ENCODE measurements around the gene IL12RB2.

DNA sequence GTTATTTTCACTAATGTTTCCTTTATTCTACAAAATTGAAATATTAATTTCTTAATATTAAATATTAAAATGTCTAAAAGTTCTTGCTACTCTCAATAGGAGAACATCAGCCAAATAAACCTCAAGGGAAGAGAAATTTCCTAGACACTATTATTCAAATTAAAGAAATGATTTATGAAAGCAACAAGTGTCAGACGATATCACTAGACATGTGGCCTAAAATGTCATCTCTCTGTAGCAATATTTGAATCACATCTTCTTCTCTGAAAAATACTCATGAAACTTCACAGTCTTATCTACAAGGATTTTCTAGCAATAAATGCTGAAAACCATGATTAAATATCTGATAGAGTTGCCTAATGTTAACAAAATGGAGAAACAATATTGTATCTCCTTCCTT is 125.1 kb downstream of the IL12RB2 start:
- TF ChIP-seq CHD2 (IDR thresholded peaks at IDR 0.05; ENCODE audit: low read depth, low read length): no peak
- TF ChIP-seq, protein P1, sequence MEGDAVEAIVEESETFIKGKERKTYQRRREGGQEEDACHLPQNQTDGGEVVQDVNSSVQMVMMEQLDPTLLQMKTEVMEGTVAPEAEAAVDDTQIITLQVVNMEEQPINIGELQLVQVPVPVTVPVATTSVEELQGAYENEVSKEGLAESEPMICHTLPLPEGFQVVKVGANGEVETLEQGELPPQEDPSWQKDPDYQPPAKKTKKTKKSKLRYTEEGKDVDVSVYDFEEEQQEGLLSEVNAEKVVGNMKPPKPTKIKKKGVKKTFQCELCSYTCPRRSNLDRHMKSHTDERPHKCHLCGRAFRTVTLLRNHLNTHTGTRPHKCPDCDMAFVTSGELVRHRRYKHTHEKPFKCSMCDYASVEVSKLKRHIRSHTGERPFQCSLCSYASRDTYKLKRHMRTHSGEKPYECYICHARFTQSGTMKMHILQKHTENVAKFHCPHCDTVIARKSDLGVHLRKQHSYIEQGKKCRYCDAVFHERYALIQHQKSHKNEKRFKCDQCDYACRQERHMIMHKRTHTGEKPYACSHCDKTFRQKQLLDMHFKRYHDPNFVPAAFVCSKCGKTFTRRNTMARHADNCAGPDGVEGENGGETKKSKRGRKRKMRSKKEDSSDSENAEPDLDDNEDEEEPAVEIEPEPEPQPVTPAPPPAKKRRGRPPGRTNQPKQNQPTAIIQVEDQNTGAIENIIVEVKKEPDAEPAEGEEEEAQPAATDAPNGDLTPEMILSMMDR (CRISPR knock-in tag; IDR thresholded peaks at IDR 0.05): no peak
- TF ChIP-seq, protein P2, sequence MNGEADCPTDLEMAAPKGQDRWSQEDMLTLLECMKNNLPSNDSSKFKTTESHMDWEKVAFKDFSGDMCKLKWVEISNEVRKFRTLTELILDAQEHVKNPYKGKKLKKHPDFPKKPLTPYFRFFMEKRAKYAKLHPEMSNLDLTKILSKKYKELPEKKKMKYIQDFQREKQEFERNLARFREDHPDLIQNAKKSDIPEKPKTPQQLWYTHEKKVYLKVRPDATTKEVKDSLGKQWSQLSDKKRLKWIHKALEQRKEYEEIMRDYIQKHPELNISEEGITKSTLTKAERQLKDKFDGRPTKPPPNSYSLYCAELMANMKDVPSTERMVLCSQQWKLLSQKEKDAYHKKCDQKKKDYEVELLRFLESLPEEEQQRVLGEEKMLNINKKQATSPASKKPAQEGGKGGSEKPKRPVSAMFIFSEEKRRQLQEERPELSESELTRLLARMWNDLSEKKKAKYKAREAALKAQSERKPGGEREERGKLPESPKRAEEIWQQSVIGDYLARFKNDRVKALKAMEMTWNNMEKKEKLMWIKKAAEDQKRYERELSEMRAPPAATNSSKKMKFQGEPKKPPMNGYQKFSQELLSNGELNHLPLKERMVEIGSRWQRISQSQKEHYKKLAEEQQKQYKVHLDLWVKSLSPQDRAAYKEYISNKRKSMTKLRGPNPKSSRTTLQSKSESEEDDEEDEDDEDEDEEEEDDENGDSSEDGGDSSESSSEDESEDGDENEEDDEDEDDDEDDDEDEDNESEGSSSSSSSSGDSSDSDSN (CRISPR knock-in tag; IDR thresholded peaks at IDR 0.05): no peak
- TF ChIP-seq HIVEP1 (CRISPR knock-in tag; IDR thresholded peaks at IDR 0.05): no peak
- TF ChIP-seq KDM1A (CRISPR knock-in tag; IDR thresholded peaks at IDR 0.05): no peak
- TF ChIP-seq RFX5 (IDR thresholded peaks at IDR 0.05; ENCODE audit: low read depth, low read length): no peak
- TF ChIP-seq KLF13 (CRISPR knock-in tag; IDR thresholded peaks at IDR 0.05): no peak
- TF ChIP-seq, protein P3, sequence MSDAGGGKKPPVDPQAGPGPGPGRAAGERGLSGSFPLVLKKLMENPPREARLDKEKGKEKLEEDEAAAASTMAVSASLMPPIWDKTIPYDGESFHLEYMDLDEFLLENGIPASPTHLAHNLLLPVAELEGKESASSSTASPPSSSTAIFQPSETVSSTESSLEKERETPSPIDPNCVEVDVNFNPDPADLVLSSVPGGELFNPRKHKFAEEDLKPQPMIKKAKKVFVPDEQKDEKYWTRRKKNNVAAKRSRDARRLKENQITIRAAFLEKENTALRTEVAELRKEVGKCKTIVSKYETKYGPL (CRISPR knock-in tag; IDR thresholded peaks at IDR 0.05): no peak
- no peak for TF ChIP-seq SIN3B (IDR thresholded peaks at IDR 0.05; ENCODE audit: low read length)
- TF ChIP-seq ZFP41 (CRISPR knock-in tag; IDR thresholded peaks at IDR 0.05; ENCODE audit: borderline replicate concordance): no peak
- no peak for TF ChIP-seq ATAD3A (CRISPR knock-in tag; IDR thresholded peaks at IDR 0.05)
- no peak for TF ChIP-seq ZFP62 (CRISPR knock-in tag; IDR thresholded peaks at IDR 0.05)
- TF ChIP-seq ZFX (CRISPR knock-in tag; IDR thresholded peaks at IDR 0.05; ENCODE audit: low read depth): no peak
